Astrocyte of the spinal cord (primary cell): ENCODE measurements around the gene MMADHC.
"Not testable (repeated sequence)": the region's sequence is repeated elsewhere in the genome, so short reads cannot be mapped to it uniquely, and the experiment has no call there.

Experiments
- DNase-seq: peaks from one replicate; pipeline ENCODE4 v3.0.0; 2011; ENCODE audit warnings: low read depth, low spot score
- H3K4me3 ChIP-seq: 2 replicates; pipeline ENCODE4 v1.5.1; 2011; ENCODE audit warnings: low read depth, mild to moderate bottlenecking, low read length, moderate library complexity
- CTCF ChIP-seq: IDR thresholded peaks from 2 replicates; pipeline ENCODE4 v1.5.1; 2012; ENCODE audit warnings: low read depth, mild to moderate bottlenecking, low read length, inconsistent platforms
- in situ Hi-C: cut with HindIII; loops from 2 replicates; pipeline ENCODE4 v1.10.0; 2017; ENCODE audit warnings: low sequenced_read_pairs

The MMADHC gene

GRCh38 chr2:149572102-149572953 is 15.2 kb downstream of the MMADHC start:
- no peak overlapping the region for H3K4me3 ChIP-seq
- DNase-seq, result no peak
- no peak for TF ChIP-seq CTCF
- in situ Hi-C loops, result no loop called here

GRCh38 chr2:149568138-149568537 is 19.4 kb downstream of the MMADHC start:
- no peak overlapping the region for H3K4me3 ChIP-seq
- DNase-seq, result no peak
- in situ Hi-C loops, result no loop called here
- TF ChIP-seq CTCF, result no peak

- no peak for TF ChIP-seq CTCF
- no peak for DNase-seq
- in situ Hi-C loops, result no loop called here
- H3K4me3 ChIP-seq, result no peak overlapping the region
Observed at GRCh38 chr2:149566652-149567051, 20.9 kb downstream of the MMADHC start.

GRCh38 chr2:149565625-149566024 is 21.9 kb downstream of the MMADHC start:
- H3K4me3 ChIP-seq, in situ Hi-C loops, DNase-seq: not testable (repeated sequence)

- no peak overlapping the region for H3K4me3 ChIP-seq
- DNase-seq, result no peak
- in situ Hi-C loops, result no loop called here
- TF ChIP-seq CTCF, result no peak
Observed at GRCh38 chr2:149564983-149565382, 22.6 kb downstream of the MMADHC start.

GRCh38 chr2:149564097-149564496 is 23.5 kb downstream of the MMADHC start:
- TF ChIP-seq CTCF, result no peak
- no peak for DNase-seq
- in situ Hi-C loops, result no loop called here
- no peak overlapping the region for H3K4me3 ChIP-seq

- H3K4me3 ChIP-seq, result no peak overlapping the region
Observed at GRCh38 chr2:149562324-149562723, 25.3 kb downstream of the MMADHC start.

More at GRCh38 chr2:149562324-149562723, 25.3 kb downstream of the MMADHC start:
- no peak for TF ChIP-seq CTCF
- in situ Hi-C loops, result no loop called here
- DNase-seq, result peak; percentile 56
